Cerebellar nuclear complex (tissue), 1 donor: ENCODE data around the gene HYCC2.
"Not testable (repeated sequence)": the region's sequence is repeated elsewhere in the genome, so short reads cannot be mapped to it uniquely, and the experiment has no call there.

Source experiments
- DNase-seq, 2 experiments: peaks; one replicate each; lab custom pipeline; 2025; lab: John Stamatoyannopoulos, UW

The HYCC2 gene

GRCh38 chr2:201072201-201072530 is 695 bp upstream of the HYCC2 start:
- DNase-seq = no peak

- DNase-seq = no peak
These were observed 458 bp downstream of the HYCC2 start for GRCh38 chr2:201070948-201071478.

GRCh38 chr2:201064797-201065329 is 6.6 kb downstream of the HYCC2 start:
- no peak for DNase-seq

- not testable (repeated sequence) for DNase-seq
These were observed 8.0 kb downstream of the HYCC2 start for GRCh38 chr2:201063516-201063915.

- DNase-seq = no peak
These were observed 11.3 kb downstream of the HYCC2 start for GRCh38 chr2:201059961-201060755.

GRCh38 chr2:201058914-201059313 is 12.6 kb downstream of the HYCC2 start:
- no peak for DNase-seq

- DNase-seq = no peak
These were observed 13.7 kb downstream of the HYCC2 start for GRCh38 chr2:201057715-201058248.

GRCh38 chr2:201057087-201057521 is 14.4 kb downstream of the HYCC2 start:
- no peak for DNase-seq

- DNase-seq = no peak
These were observed 22.0 kb downstream of the HYCC2 start for GRCh38 chr2:201049455-201049854.

- no peak for DNase-seq
These were observed 24.6 kb downstream of the HYCC2 start for GRCh38 chr2:201046881-201047280.

- DNase-seq = not testable (repeated sequence)
These were observed 28.4 kb downstream of the HYCC2 start for GRCh38 chr2:201043050-201043449.

GRCh38 chr2:201042451-201042850 is 29.0 kb downstream of the HYCC2 start:
- not testable (repeated sequence) for DNase-seq

- no peak for DNase-seq
These were observed 30.4 kb downstream of the HYCC2 start for GRCh38 chr2:201040867-201041628.

- DNase-seq = no peak
These were observed 32.6 kb downstream of the HYCC2 start for GRCh38 chr2:201038855-201039254.

- DNase-seq = not testable (repeated sequence)
These were observed 33.1 kb downstream of the HYCC2 start for GRCh38 chr2:201038361-201038760.

GRCh38 chr2:201034355-201034754 is 37.1 kb downstream of the HYCC2 start:
- DNase-seq = not testable (repeated sequence)

- no peak for DNase-seq
These were observed 47.0 kb downstream of the HYCC2 start for GRCh38 chr2:201024518-201024917.

GRCh38 chr2:201021914-201022313 is 49.6 kb downstream of the HYCC2 start:
- DNase-seq = no peak
